H9 (cell line): ENCODE measurements around the gene WDR31. TPM values are rescaled to one million over a fixed set of nuclear protein-coding genes. Genes with fewer than 3 reads are reported as not detected.

Source experiments
- DNase-seq: peaks from one replicate; pipeline ENCODE4 v3.0.0-alpha.2; 2017
- H2AFZ ChIP-seq: one replicate; pipeline ENCODE4 v1.6.1; 2013; ENCODE audit warnings: mild to moderate bottlenecking, low read length, control low read depth, moderate library complexity
- H2AK5ac ChIP-seq: 2 replicates; pipeline ENCODE4 v1.6.1; 2013; ENCODE audit warnings: low read length, control low read depth, mixed read lengths; ENCODE audit not compliant: insufficient read length
- H2BK120ac ChIP-seq: one replicate; pipeline ENCODE4 v1.6.1; 2013; ENCODE audit warnings: low read depth, mild to moderate bottlenecking, low read length, control low read depth, inconsistent platforms; ENCODE audit not compliant: poor library complexity, severe bottlenecking
- H2BK12ac ChIP-seq: 2 replicates; pipeline ENCODE4 v1.6.1; 2013; ENCODE audit warnings: low read length, control low read depth, mixed read lengths, low read depth; ENCODE audit not compliant: insufficient read length
- H2BK15ac ChIP-seq: 2 replicates; pipeline ENCODE4 v1.6.1; 2013; ENCODE audit warnings: low read depth, low read length, control low read depth
- H2BK20ac ChIP-seq: one replicate; pipeline ENCODE4 v1.6.1; 2013; ENCODE audit warnings: low read depth, mild to moderate bottlenecking, low read length, control low read depth, inconsistent platforms; ENCODE audit not compliant: poor library complexity, severe bottlenecking
- H2BK5ac ChIP-seq: 2 replicates; pipeline ENCODE4 v1.6.1; 2013; ENCODE audit warnings: low read length, control low read depth, mixed read lengths; ENCODE audit not compliant: insufficient read length
- H3K14ac ChIP-seq: 2 replicates; pipeline ENCODE4 v1.6.1; 2013; ENCODE audit warnings: low read length, control low read depth; ENCODE audit not compliant: insufficient read depth
- H3K18ac ChIP-seq: 2 replicates; pipeline ENCODE4 v1.6.1; 2013; ENCODE audit warnings: low read depth, mild to moderate bottlenecking, mixed read lengths, low read length, control low read depth; ENCODE audit not compliant: insufficient read length
- H3K23ac ChIP-seq: 2 replicates; pipeline ENCODE4 v1.6.1; 2013; ENCODE audit warnings: low read length, control low read depth, mixed read lengths, low read depth; ENCODE audit not compliant: insufficient read length
- H3K23me2 ChIP-seq: 2 replicates; pipeline ENCODE4 v1.6.1; 2013; ENCODE audit warnings: low read depth, mild to moderate bottlenecking, mixed read lengths, low read length, control low read depth; ENCODE audit not compliant: insufficient read length, poor library complexity, severe bottlenecking
- H3K27ac ChIP-seq: 2 replicates; pipeline ENCODE4 v1.5.1; 2013; ENCODE audit warnings: low read length, control low read depth, mixed read lengths, low read depth; ENCODE audit not compliant: insufficient read length
- H3K27me3 ChIP-seq: 2 replicates; pipeline ENCODE4 v1.6.1; 2013; ENCODE audit warnings: low read length, control low read depth, inconsistent platforms; ENCODE audit not compliant: insufficient read depth
- H3K4ac ChIP-seq: 2 replicates; pipeline ENCODE4 v1.6.1; 2013; ENCODE audit warnings: low read depth, mild to moderate bottlenecking, control low read depth, inconsistent platforms, low read length, moderate library complexity
- H3K4me1 ChIP-seq: 2 replicates; pipeline ENCODE4 v1.6.1; 2013; ENCODE audit warnings: low read length, control low read depth, inconsistent platforms; ENCODE audit not compliant: insufficient read depth
- H3K4me2 ChIP-seq: 2 replicates; pipeline ENCODE4 v1.6.1; 2013; ENCODE audit warnings: low read length, control low read depth, mixed read lengths; ENCODE audit not compliant: insufficient read length, insufficient read depth
- H3K56ac ChIP-seq: 2 replicates; pipeline ENCODE4 v1.6.1; 2013; ENCODE audit warnings: low read depth, mild to moderate bottlenecking, mixed read lengths, low read length, control low read depth; ENCODE audit not compliant: insufficient read length
- H3K79me1 ChIP-seq: 2 replicates; pipeline ENCODE4 v1.6.1; 2013; ENCODE audit warnings: low read depth, mild to moderate bottlenecking, moderate library complexity, low read length, control low read depth, inconsistent platforms; ENCODE audit not compliant: insufficient read depth, poor library complexity, severe bottlenecking
- H3K79me2 ChIP-seq: 2 replicates; pipeline ENCODE4 v1.6.1; 2013; ENCODE audit warnings: low read length, control low read depth, inconsistent platforms; ENCODE audit not compliant: insufficient read depth
- H3K9ac ChIP-seq: 2 replicates; pipeline ENCODE4 v1.6.1; 2013; ENCODE audit warnings: low read length, control low read depth, mixed read lengths; ENCODE audit not compliant: insufficient read length; ENCODE audit errors: extremely low read depth
- H3K9me3 ChIP-seq: one replicate; pipeline ENCODE4 v1.6.1; 2013; ENCODE audit warnings: low read depth, low read length, inconsistent platforms; ENCODE audit not compliant: control insufficient read depth
- H3T11ph ChIP-seq: one replicate; pipeline ENCODE4 v1.6.1; 2013; ENCODE audit warnings: mild to moderate bottlenecking, low read length, control low read depth, inconsistent platforms
- H4K20me1 ChIP-seq: one replicate; pipeline ENCODE4 v1.6.1; 2013; ENCODE audit not compliant: control insufficient read depth, insufficient read length, insufficient read depth
- H4K5ac ChIP-seq: 2 replicates; pipeline ENCODE4 v1.6.1; 2013; ENCODE audit warnings: low read depth, mild to moderate bottlenecking, mixed read lengths, low read length, control low read depth; ENCODE audit not compliant: insufficient read length
- H4K8ac ChIP-seq: replicated peaks from 2 replicates; pipeline ENCODE4 v1.6.1; 2013; ENCODE audit warnings: low read length, control low read depth, mixed read lengths, low read depth; ENCODE audit not compliant: insufficient read length
- H4K91ac ChIP-seq: 2 replicates; pipeline ENCODE4 v1.6.1; 2013; ENCODE audit warnings: low read depth, mild to moderate bottlenecking, moderate library complexity, mixed read lengths, low read length, control low read depth; ENCODE audit not compliant: insufficient read length
- H3K27ac Mint-ChIP-seq, 3 experiments: 2 replicates in 2 of 3; 3 replicates in 1 of 3; pipeline ENCODE4 v1.8.0; 2020 to 2021; ENCODE audit warnings: mixed read lengths in 3 of 3, mild to moderate bottlenecking in 1 of 3, moderate library complexity in 1 of 3
- H3K27me3 Mint-ChIP-seq: 2 replicates; pipeline ENCODE4 v1.8.0; 2021; ENCODE audit warnings: low read depth, mild to moderate bottlenecking, moderate library complexity, mixed read lengths
- H3K36me3 Mint-ChIP-seq, 3 experiments: 2 replicates in 2 of 3; 3 replicates in 1 of 3; pipeline ENCODE4 v1.8.0; 2020 to 2021; ENCODE audit warnings: low read depth in 3 of 3, mixed read lengths in 3 of 3; ENCODE audit not compliant: insufficient read depth in 1 of 3
- H3K4me1 Mint-ChIP-seq, 2 experiments: 2 replicates each; pipeline ENCODE4 v1.8.0; 2020; ENCODE audit warnings: mixed read lengths in 2 of 2
- H3K4me3 Mint-ChIP-seq, 2 experiments: 2 replicates in 1 of 2; 3 replicates in 1 of 2; pipeline ENCODE4 v1.8.0; 2020 to 2021; ENCODE audit warnings: mild to moderate bottlenecking in 2 of 2, mixed read lengths in 2 of 2, moderate library complexity in 1 of 2
- H3K9me3 Mint-ChIP-seq, 2 experiments: 2 replicates in 1 of 2; 3 replicates in 1 of 2; pipeline ENCODE4 v1.8.0; 2020; ENCODE audit warnings: mild to moderate bottlenecking in 2 of 2, mixed read lengths in 2 of 2, moderate library complexity in 1 of 2
- WGBS: extraction: QIAGEN DNeasy Blood & Tissue Kit; methylation state at CpG from one replicate; pipeline ENCODE4 v1.1.7; 2013; ENCODE audit warnings: missing lambda C conversion rate, low lambda C conversion rate, mixed read lengths; ENCODE audit not compliant: insufficient read length; ENCODE audit errors: extremely low coverage; 5-methylcytosine and 5-hydroxymethylcytosine counted together
- total RNA-seq: library from RNA; stranded (reverse); gene quantifications from 2 replicates; pipeline ENCODE4 v1.2.1, GENCODE V29; 2021
- TF ChIP-seq, protein P1 (sequence below): fragments of 200-600 bp; sonication (generic); conservative IDR thresholded peaks from 3 replicates; pipeline ENCODE4 v1.8.0; 2021; ENCODE audit warnings: antibody characterized with exemption, mild to moderate bottlenecking

WDR31 gene
- total RNA-seq, 1 experiment from 2014 or later: 0.72 TPM

DNA sequence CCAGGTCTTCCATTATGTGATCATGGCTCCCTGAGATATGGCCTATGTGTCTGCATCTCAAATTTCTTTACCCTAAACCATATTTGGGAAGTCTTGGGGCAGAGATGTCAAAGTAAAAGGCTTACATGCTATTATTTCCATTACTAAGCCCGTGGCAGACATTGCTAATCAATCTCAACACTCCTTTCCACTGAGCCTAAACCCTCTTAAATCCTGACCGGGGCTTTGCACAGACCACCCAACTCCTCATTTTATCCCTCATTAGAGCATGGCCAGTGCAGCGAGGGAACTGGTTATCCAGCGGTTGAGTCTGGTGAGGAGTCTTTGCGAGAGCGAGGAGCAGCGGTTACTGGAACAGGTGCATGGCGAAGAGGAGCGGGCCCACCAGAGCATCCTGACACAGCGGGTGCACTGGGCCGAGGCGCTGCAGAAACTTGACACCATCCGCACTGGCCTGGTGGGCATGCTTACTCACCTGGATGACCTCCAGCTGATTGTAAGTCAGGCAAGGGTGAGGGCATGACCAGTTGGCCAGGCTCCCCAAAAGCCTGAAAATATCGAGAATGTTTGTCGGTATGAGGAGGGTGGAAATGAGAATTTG is 20.3 kb upstream of the WDR31 start:
- peak; percentile 15 for DNase-seq
- Histone ChIP-seq H4K91ac (no peak overlapping the region), H3K9ac (no peak overlapping the region), H3K27ac (no peak overlapping the region), H3K4ac (no peak overlapping the region), H3K27me3 (no peaks in the 10 kb centered on the region), H2AK5ac (no peak overlapping the region), H3K23ac (no peak overlapping the region), H3K9me3 (no peaks in the 10 kb centered on the region), H4K20me1 (no peaks in the 10 kb centered on the region), H3K18ac (no peak overlapping the region), H2AFZ (no peak overlapping the region), H3K56ac (no peak overlapping the region), H3K4me2 (no peak overlapping the region), H2BK20ac (no peak overlapping the region), H3K23me2 (no peaks in the 10 kb centered on the region), H4K8ac (no peak overlapping the region), H2BK5ac (no peak overlapping the region), H3K79me2 (no peaks in the 10 kb centered on the region), H3K79me1 (no peaks in the 10 kb centered on the region), H2BK15ac (no peak overlapping the region), H3K14ac (no peak overlapping the region), H3K4me1 (no peaks in the 10 kb centered on the region; the same call in 1 of the 2 replicates), H4K5ac (no peak overlapping the region), H2BK120ac (no peak overlapping the region), H2BK12ac (no peak overlapping the region), H3T11ph (no peak overlapping the region)
- H3K4me1 Mint-ChIP-seq: peaks cover 6 to 7% of the 10 kb centered on the region in 2 experiments
- no peak overlapping the region for H3K27ac Mint-ChIP-seq
- WGBS: no CpG with 5 or more reads among the region's 15 CpGs
- H3K27me3 Mint-ChIP-seq: no peaks in the 10 kb centered on the region
- no peaks in the 10 kb centered on the region for H3K9me3 Mint-ChIP-seq
- TF ChIP-seq, protein P1, sequence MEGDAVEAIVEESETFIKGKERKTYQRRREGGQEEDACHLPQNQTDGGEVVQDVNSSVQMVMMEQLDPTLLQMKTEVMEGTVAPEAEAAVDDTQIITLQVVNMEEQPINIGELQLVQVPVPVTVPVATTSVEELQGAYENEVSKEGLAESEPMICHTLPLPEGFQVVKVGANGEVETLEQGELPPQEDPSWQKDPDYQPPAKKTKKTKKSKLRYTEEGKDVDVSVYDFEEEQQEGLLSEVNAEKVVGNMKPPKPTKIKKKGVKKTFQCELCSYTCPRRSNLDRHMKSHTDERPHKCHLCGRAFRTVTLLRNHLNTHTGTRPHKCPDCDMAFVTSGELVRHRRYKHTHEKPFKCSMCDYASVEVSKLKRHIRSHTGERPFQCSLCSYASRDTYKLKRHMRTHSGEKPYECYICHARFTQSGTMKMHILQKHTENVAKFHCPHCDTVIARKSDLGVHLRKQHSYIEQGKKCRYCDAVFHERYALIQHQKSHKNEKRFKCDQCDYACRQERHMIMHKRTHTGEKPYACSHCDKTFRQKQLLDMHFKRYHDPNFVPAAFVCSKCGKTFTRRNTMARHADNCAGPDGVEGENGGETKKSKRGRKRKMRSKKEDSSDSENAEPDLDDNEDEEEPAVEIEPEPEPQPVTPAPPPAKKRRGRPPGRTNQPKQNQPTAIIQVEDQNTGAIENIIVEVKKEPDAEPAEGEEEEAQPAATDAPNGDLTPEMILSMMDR: no peak
- H3K36me3 Mint-ChIP-seq: no peaks in the 10 kb centered on the region; a peak in 1 of 7 replicates
- H3K4me3 Mint-ChIP-seq: no peak overlapping the region
